Natural killer cell treated with Interleukin-12 subunit alpha and Interleukin-12 subunit beta and Interleukin-15 and Interleukin-18, amount 100 ng/mL, for 72 hours (primary cell): ENCODE data around the gene TMEM117. TPM values are rescaled to one million over a fixed set of nuclear protein-coding genes. Genes with fewer than 3 reads are reported as not detected.
"Not testable (repeated sequence)": the region's sequence is repeated elsewhere in the genome, so short reads cannot be mapped to it uniquely, and the experiment has no call there.

Experiments
- ATAC-seq, 2 donors: fragments of 150-1000 bp; cut with Tn5 transposase in 1 of 2; sonication (Bioruptor Pico), chemical (Tn5 transposase) in 1 of 2; 2 replicates each; pipeline ENCODE4 v1.10.0; 2021
- DNase-seq: peaks from one replicate; pipeline ENCODE4 v3.0.0; 2022; ENCODE audit warnings: low spot score
- H3K27ac Mint-ChIP-seq, 2 donors: 1 replicate in 1 of 2; 2 replicates in 1 of 2; pipeline ENCODE4 v1.8.0; 2022; ENCODE audit warnings: mixed read lengths in 2 of 2, mild to moderate bottlenecking in 1 of 2, moderate library complexity in 1 of 2
- H3K27me3 Mint-ChIP-seq, 2 donors: 1 replicate in 1 of 2; 2 replicates in 1 of 2; pipeline ENCODE4 v1.8.0; 2022; ENCODE audit warnings: mixed read lengths in 2 of 2
- H3K36me3 Mint-ChIP-seq: one replicate; pipeline ENCODE4 v1.8.0; 2022; ENCODE audit warnings: mixed read lengths
- H3K4me1 Mint-ChIP-seq, 2 donors: 1 replicate in 1 of 2; 2 replicates in 1 of 2; pipeline ENCODE4 v1.8.0; 2022; ENCODE audit warnings: low read depth in 2 of 2, mixed read lengths in 2 of 2, mild to moderate bottlenecking in 1 of 2
- H3K4me3 Mint-ChIP-seq: one replicate; pipeline ENCODE4 v1.8.0; 2022; ENCODE audit warnings: mixed read lengths
- H3K9me3 Mint-ChIP-seq: 2 replicates; pipeline ENCODE4 v1.8.0; 2022; ENCODE audit warnings: mixed read lengths
- total RNA-seq, 2 donors: library from RNA; stranded (reverse); gene quantifications; one replicate each; pipeline ENCODE4 v1.2.3, GENCODE V29; 2022

The TMEM117 gene
- total RNA-seq, 2 donors from 2014 or later = 2.4 to 5.0 TPM

- Mint-ChIP-seq H3K27ac (peak overlapping the region in 1 of 2 donors; percentile 15), H3K9me3 (no peaks in the 10 kb centered on the region), H3K27me3 (peaks cover 20 to 28% of the 10 kb centered on the region in 2 donors), H3K4me3 (peak overlapping the region; percentile 7), H3K36me3 (no peaks in the 10 kb centered on the region), H3K4me1 (peaks cover 7 to 8% of the 10 kb centered on the region in 2 donors)
- DNase-seq (no peak), ATAC-seq (peak; percentile 72 to 85)
These were observed 19.7 kb upstream of the TMEM117 start for GRCh38 chr12:43816168-43816567.

GRCh38 chr12:43824207-43824775, 11.6 kb upstream of the TMEM117 start:
- DNase-seq (no peak), ATAC-seq (no peak)
- Mint-ChIP-seq H3K9me3 (no peaks in the 10 kb centered on the region), H3K27ac (no peak overlapping the region), H3K36me3 (no peaks in the 10 kb centered on the region), H3K4me1 (no peaks in the 10 kb centered on the region), H3K4me3 (no peak overlapping the region), H3K27me3 (peaks cover 7% of the 10 kb centered on the region in 2 donors)

GRCh38 chr12:43826681-43827080, 9.2 kb upstream of the TMEM117 start:
- no peak overlapping the region for H3K4me3 Mint-ChIP-seq
- DNase-seq (no peak), ATAC-seq (no peak)
- no peaks in the 10 kb centered on the region for H3K9me3 Mint-ChIP-seq
- no peaks in the 10 kb centered on the region for H3K36me3 Mint-ChIP-seq
- no peak overlapping the region for H3K27ac Mint-ChIP-seq
- peaks cover 1% of the 10 kb centered on the region in 2 donors for H3K4me1 Mint-ChIP-seq
- peaks cover 5 to 11% of the 10 kb centered on the region in 2 donors for H3K27me3 Mint-ChIP-seq

- Mint-ChIP-seq H3K9me3 (no peaks in the 10 kb centered on the region), H3K36me3 (no peaks in the 10 kb centered on the region), H3K27me3 (peaks cover 7 to 11% of the 10 kb centered on the region in 2 donors), H3K4me3 (no peak overlapping the region), H3K4me1 (peaks cover 5% of the 10 kb centered on the region in 2 donors), H3K27ac (no peak overlapping the region)
- ATAC-seq (no peak), DNase-seq (no peak)
These were observed 8.8 kb upstream of the TMEM117 start for GRCh38 chr12:43827093-43827492.

- H3K27ac Mint-ChIP-seq = peak overlapping the region in 1 of 2 donors; percentile 23
- no peaks in the 10 kb centered on the region for H3K36me3 Mint-ChIP-seq
- ATAC-seq (no peak), DNase-seq (no peak)
- H3K4me3 Mint-ChIP-seq = no peak overlapping the region
- H3K4me1 Mint-ChIP-seq = peaks cover 25 to 30% of the 10 kb centered on the region in 2 donors
- peaks cover 6 to 11% of the 10 kb centered on the region in 2 donors for H3K27me3 Mint-ChIP-seq
- no peaks in the 10 kb centered on the region for H3K9me3 Mint-ChIP-seq
These were observed 3.3 kb upstream of the TMEM117 start for GRCh38 chr12:43832463-43833168.

GRCh38 chr12:43835264-43835655, 621 bp upstream of the TMEM117 start:
- ATAC-seq = peak in 1 of 2 donors; percentile 1
- H3K9me3 Mint-ChIP-seq = no peaks in the 10 kb centered on the region
- no peak for DNase-seq

GRCh38 chr12:43836475-43836989, 651 bp downstream of the TMEM117 start:
- H3K9me3 Mint-ChIP-seq = no peaks in the 10 kb centered on the region
- H3K36me3 Mint-ChIP-seq = no peaks in the 10 kb centered on the region
- H3K4me3 Mint-ChIP-seq = peak overlapping the region; percentile 80
- H3K27me3 Mint-ChIP-seq = peaks cover 0 to 6% of the 10 kb centered on the region in 2 donors
- H3K27ac Mint-ChIP-seq = peak overlapping the region; percentile 55 to 83
- ATAC-seq = no peak
- no peak for DNase-seq
- H3K4me1 Mint-ChIP-seq = peaks cover 30 to 42% of the 10 kb centered on the region in 2 donors

More at GRCh38 chr12:43835264-43835655, 621 bp upstream of the TMEM117 start:
- Mint-ChIP-seq H3K36me3 (no peaks in the 10 kb centered on the region), H3K27ac (peak overlapping the region; percentile 27 to 48), H3K4me3 (peak overlapping the region; percentile 83), H3K27me3 (peaks cover 0 to 6% of the 10 kb centered on the region in 2 donors), H3K4me1 (peaks cover 30 to 42% of the 10 kb centered on the region in 2 donors)

- no peak for ATAC-seq
- H3K9me3 Mint-ChIP-seq = no peaks in the 10 kb centered on the region
- no peaks in the 10 kb centered on the region for H3K36me3 Mint-ChIP-seq
- H3K4me3 Mint-ChIP-seq = no peak overlapping the region
- no peak overlapping the region for H3K27ac Mint-ChIP-seq
- peaks cover 0 to 3% of the 10 kb centered on the region in 2 donors for H3K27me3 Mint-ChIP-seq
- DNase-seq = no peak
- peaks cover 10 to 23% of the 10 kb centered on the region in 2 donors for H3K4me1 Mint-ChIP-seq
These were observed 4.5 kb downstream of the TMEM117 start for GRCh38 chr12:43840338-43840737.

GRCh38 chr12:43841253-43841652, 5.4 kb downstream of the TMEM117 start:
- peaks cover 9 to 22% of the 10 kb centered on the region in 2 donors for H3K4me1 Mint-ChIP-seq
- no peak overlapping the region for H3K4me3 Mint-ChIP-seq
- ATAC-seq (no peak), DNase-seq (no peak)
- no peak overlapping the region for H3K27ac Mint-ChIP-seq
- peaks cover 0 to 3% of the 10 kb centered on the region in 2 donors for H3K27me3 Mint-ChIP-seq
- H3K9me3 Mint-ChIP-seq = no peaks in the 10 kb centered on the region
- no peaks in the 10 kb centered on the region for H3K36me3 Mint-ChIP-seq

GRCh38 chr12:43842259-43842658, 6.4 kb downstream of the TMEM117 start:
- DNase-seq (no peak), ATAC-seq (no peak)
- H3K4me1 Mint-ChIP-seq = peaks cover 6 to 13% of the 10 kb centered on the region in 2 donors
- H3K9me3 Mint-ChIP-seq = no peaks in the 10 kb centered on the region
- no peaks in the 10 kb centered on the region for H3K27me3 Mint-ChIP-seq
- no peak overlapping the region for H3K4me3 Mint-ChIP-seq
- H3K36me3 Mint-ChIP-seq = peaks cover 5% of the 10 kb centered on the region
- no peak overlapping the region for H3K27ac Mint-ChIP-seq

- ATAC-seq, H3K27ac Mint-ChIP-seq, H3K27me3 Mint-ChIP-seq, H3K4me1 Mint-ChIP-seq, H3K9me3 Mint-ChIP-seq, DNase-seq, H3K4me3 Mint-ChIP-seq: not testable (repeated sequence)
- H3K36me3 Mint-ChIP-seq = peaks cover 12% of the 10 kb centered on the region
These were observed 11.7 kb downstream of the TMEM117 start for GRCh38 chr12:43847425-43848225.

GRCh38 chr12:43848226-43848507, 12.3 kb downstream of the TMEM117 start:
- Mint-ChIP-seq H3K4me1 (peaks cover 0 to 3% of the 10 kb centered on the region in 2 donors), H3K4me3 (no peak overlapping the region), H3K27me3 (no peaks in the 10 kb centered on the region), H3K9me3 (peaks cover 6% of the 10 kb centered on the region), H3K36me3 (peaks cover 12% of the 10 kb centered on the region), H3K27ac (no peak overlapping the region)
- DNase-seq (no peak), ATAC-seq (no peak)

- Mint-ChIP-seq H3K27ac (no peak overlapping the region), H3K9me3 (peaks cover 6% of the 10 kb centered on the region), H3K4me3 (no peak overlapping the region), H3K27me3 (no peaks in the 10 kb centered on the region), H3K4me1 (peaks cover 0 to 3% of the 10 kb centered on the region in 2 donors), H3K36me3 (peaks cover 12% of the 10 kb centered on the region)
- ATAC-seq = no peak
- no peak for DNase-seq
These were observed 12.9 kb downstream of the TMEM117 start for GRCh38 chr12:43848786-43849185.

GRCh38 chr12:43852744-43853143, 16.9 kb downstream of the TMEM117 start:
- H3K9me3 Mint-ChIP-seq = peaks cover 2% of the 10 kb centered on the region
- ATAC-seq = no peak
- H3K4me3 Mint-ChIP-seq = no peak overlapping the region
- no peak overlapping the region for H3K27ac Mint-ChIP-seq
- peaks cover 7% of the 10 kb centered on the region for H3K36me3 Mint-ChIP-seq
- peaks cover 5% of the 10 kb centered on the region in 2 donors for H3K4me1 Mint-ChIP-seq
- H3K27me3 Mint-ChIP-seq = no peaks in the 10 kb centered on the region
- DNase-seq = no peak
